ENCODE measurements around the gene CLPSL2.

CLPSL2 gene

GRCh38 chr6:35747877-35748276 lies 28.5 kb upstream of the CLPSL2 start:
- H2BK15ac ChIP-seq (ENCODE audit: low read depth, poor library complexity, severe bottlenecking), result no peak overlapping the region
- H3K4me1 ChIP-seq (ENCODE audit: control insufficient read depth, insufficient read depth, low read depth, low read length), result no peaks in the 10 kb centered on the region
- no peak overlapping the region for H3K23ac ChIP-seq (ENCODE audit: low read length in 2 of 2)
- H3K27me3 ChIP-seq (ENCODE audit: control insufficient read depth in 1 of 2, insufficient read depth in 1 of 2, low read length in 2 of 2), result peaks cover 3 to 37% of the 10 kb centered on the region in 2 experiments
- no CpG with 5 or more reads among the region's 1 CpG for WGBS
- H3K27ac ChIP-seq (ENCODE audit: low read length, poor library complexity, severe bottlenecking), result no peak overlapping the region
- H3K4me2 ChIP-seq (ENCODE audit: low read length, poor library complexity, severe bottlenecking), result no peak overlapping the region
- H2AK5ac ChIP-seq (ENCODE audit: low read length, severe bottlenecking), result no peak overlapping the region
- H2BK5ac ChIP-seq (ENCODE audit: low read depth, low read length, poor library complexity, severe bottlenecking), result no peak overlapping the region
- no peak overlapping the region for H3K18ac ChIP-seq (ENCODE audit: low read depth in 1 of 2, low read length in 2 of 2)
- no peak overlapping the region for H2AFZ ChIP-seq (ENCODE audit: low read depth, low read length)
- peaks cover 8% of the 10 kb centered on the region for H3K9me3 ChIP-seq (ENCODE audit: control insufficient read depth, low read length)
- H3K14ac ChIP-seq (ENCODE audit: low read length in 2 of 2), result no peak overlapping the region
- H4K8ac ChIP-seq (ENCODE audit: low read length), result no peak overlapping the region
- no peak overlapping the region for H3K4me3 ChIP-seq (ENCODE audit: insufficient read depth in 1 of 2, low read depth in 1 of 2, low read length in 2 of 2)
- no peak overlapping the region for H3K9ac ChIP-seq (ENCODE audit: low read length)
- H3K79me1 ChIP-seq (replicated peaks; ENCODE audit: low read length, poor library complexity, severe bottlenecking), result no peaks in the 10 kb centered on the region
- H4K91ac ChIP-seq (ENCODE audit: low read length), result no peak overlapping the region
- DNase-seq, result no peak
- H3K4ac ChIP-seq (ENCODE audit: low read depth in 1 of 2, low read length in 2 of 2), result no peak overlapping the region
- no peaks in the 10 kb centered on the region for H3K36me3 ChIP-seq (ENCODE audit: control insufficient read depth in 1 of 2, insufficient read depth in 2 of 2, low read depth in 1 of 2, low read length in 2 of 2)
- H2BK12ac ChIP-seq (ENCODE audit: low read length in 2 of 2), result no peak overlapping the region
- H2BK120ac ChIP-seq (ENCODE audit: low read depth, low read length), result no peak overlapping the region

- Histone ChIP-seq H3K18ac (ENCODE audit: low read depth in 1 of 2, low read length in 2 of 2) (no peak overlapping the region), H3K23ac (ENCODE audit: low read length in 2 of 2) (no peak overlapping the region), H3K4me1 (ENCODE audit: control insufficient read depth, insufficient read depth, low read depth, low read length) (no peaks in the 10 kb centered on the region), H3K9ac (ENCODE audit: low read length) (no peak overlapping the region), H3K36me3 (ENCODE audit: control insufficient read depth in 1 of 2, insufficient read depth in 2 of 2, low read depth in 1 of 2, low read length in 2 of 2) (no peaks in the 10 kb centered on the region), H2BK12ac (ENCODE audit: low read length in 2 of 2) (no peak overlapping the region), H4K8ac (ENCODE audit: low read length) (no peak overlapping the region), H3K27ac (ENCODE audit: low read length, poor library complexity, severe bottlenecking) (no peak overlapping the region), H2AFZ (ENCODE audit: low read depth, low read length) (no peak overlapping the region), H3K4ac (ENCODE audit: low read depth in 1 of 2, low read length in 2 of 2) (no peak overlapping the region), H3K9me3 (ENCODE audit: control insufficient read depth, low read length) (peaks cover 8% of the 10 kb centered on the region), H2AK5ac (ENCODE audit: low read length, severe bottlenecking) (no peak overlapping the region), H2BK5ac (ENCODE audit: low read depth, low read length, poor library complexity, severe bottlenecking) (no peak overlapping the region), H3K27me3 (ENCODE audit: control insufficient read depth in 1 of 2, insufficient read depth in 1 of 2, low read length in 2 of 2) (peaks cover 14 to 45% of the 10 kb centered on the region in 2 experiments), H3K4me2 (ENCODE audit: low read length, poor library complexity, severe bottlenecking) (no peak overlapping the region), H3K79me1 (replicated peaks; ENCODE audit: low read length, poor library complexity, severe bottlenecking) (no peaks in the 10 kb centered on the region), H2BK15ac (ENCODE audit: low read depth, poor library complexity, severe bottlenecking) (no peak overlapping the region), H2BK120ac (ENCODE audit: low read depth, low read length) (no peak overlapping the region), H3K4me3 (ENCODE audit: insufficient read depth in 1 of 2, low read depth in 1 of 2, low read length in 2 of 2) (no peak overlapping the region), H4K91ac (ENCODE audit: low read length) (no peak overlapping the region), H3K14ac (ENCODE audit: low read length in 2 of 2) (no peak overlapping the region)
- WGBS, result 95% methylated on average over 7 of the region's 7 CpGs
- no peak for DNase-seq
Observed at GRCh38 chr6:35750557-35750956, 25.8 kb upstream of the CLPSL2 start.

GRCh38 chr6:35751594-35751993 lies 24.8 kb upstream of the CLPSL2 start:
- H2BK15ac ChIP-seq (ENCODE audit: low read depth, poor library complexity, severe bottlenecking), result no peak overlapping the region
- no peak overlapping the region for H2BK12ac ChIP-seq (ENCODE audit: low read length in 2 of 2)
- H2AK5ac ChIP-seq (ENCODE audit: low read length, severe bottlenecking), result no peak overlapping the region
- H3K4me2 ChIP-seq (ENCODE audit: low read length, poor library complexity, severe bottlenecking), result no peak overlapping the region
- H4K91ac ChIP-seq (ENCODE audit: low read length), result no peak overlapping the region
- peaks cover 8% of the 10 kb centered on the region for H3K9me3 ChIP-seq (ENCODE audit: control insufficient read depth, low read length)
- H2BK5ac ChIP-seq (ENCODE audit: low read depth, low read length, poor library complexity, severe bottlenecking), result no peak overlapping the region
- no peak overlapping the region for H3K4me3 ChIP-seq (ENCODE audit: insufficient read depth in 1 of 2, low read depth in 1 of 2, low read length in 2 of 2)
- H3K9ac ChIP-seq (ENCODE audit: low read length), result no peak overlapping the region
- 89% methylated on average over 4 of the region's 4 CpGs for WGBS
- peak overlapping the region in 1 of 2 experiments; percentile 55 for H3K14ac ChIP-seq (ENCODE audit: low read length in 2 of 2)
- H3K18ac ChIP-seq (ENCODE audit: low read depth in 1 of 2, low read length in 2 of 2), result no peak overlapping the region
- H2BK120ac ChIP-seq (ENCODE audit: low read depth, low read length), result no peak overlapping the region
- no peaks in the 10 kb centered on the region for H3K4me1 ChIP-seq (ENCODE audit: control insufficient read depth, insufficient read depth, low read depth, low read length)
- no peaks in the 10 kb centered on the region for H3K36me3 ChIP-seq (ENCODE audit: control insufficient read depth in 1 of 2, insufficient read depth in 2 of 2, low read depth in 1 of 2, low read length in 2 of 2)
- H2AFZ ChIP-seq (ENCODE audit: low read depth, low read length), result no peak overlapping the region
- H3K27ac ChIP-seq (ENCODE audit: low read length, poor library complexity, severe bottlenecking), result no peak overlapping the region
- no peak overlapping the region for H4K8ac ChIP-seq (ENCODE audit: low read length)
- no peak for DNase-seq
- no peak overlapping the region for H3K4ac ChIP-seq (ENCODE audit: low read depth in 1 of 2, low read length in 2 of 2)
- H3K79me1 ChIP-seq (replicated peaks; ENCODE audit: low read length, poor library complexity, severe bottlenecking), result no peaks in the 10 kb centered on the region
- peaks cover 14 to 42% of the 10 kb centered on the region in 2 experiments for H3K27me3 ChIP-seq (ENCODE audit: control insufficient read depth in 1 of 2, insufficient read depth in 1 of 2, low read length in 2 of 2)
- H3K23ac ChIP-seq (ENCODE audit: low read length in 2 of 2), result no peak overlapping the region

GRCh38 chr6:35752330-35752729 lies 24.1 kb upstream of the CLPSL2 start:
- Histone ChIP-seq H2BK5ac (ENCODE audit: low read depth, low read length, poor library complexity, severe bottlenecking) (no peak overlapping the region), H3K4me2 (ENCODE audit: low read length, poor library complexity, severe bottlenecking) (no peak overlapping the region), H3K79me1 (replicated peaks; ENCODE audit: low read length, poor library complexity, severe bottlenecking) (no peaks in the 10 kb centered on the region), H2BK12ac (ENCODE audit: low read length in 2 of 2) (no peak overlapping the region), H2BK15ac (ENCODE audit: low read depth, poor library complexity, severe bottlenecking) (no peak overlapping the region), H3K18ac (ENCODE audit: low read depth in 1 of 2, low read length in 2 of 2) (no peak overlapping the region), H4K8ac (ENCODE audit: low read length) (no peak overlapping the region), H3K27me3 (ENCODE audit: control insufficient read depth in 1 of 2, insufficient read depth in 1 of 2, low read length in 2 of 2) (peaks cover 11 to 39% of the 10 kb centered on the region in 2 experiments), H3K9ac (ENCODE audit: low read length) (no peak overlapping the region), H3K36me3 (ENCODE audit: control insufficient read depth in 1 of 2, insufficient read depth in 2 of 2, low read depth in 1 of 2, low read length in 2 of 2) (no peaks in the 10 kb centered on the region), H3K14ac (ENCODE audit: low read length in 2 of 2) (no peak overlapping the region), H2AK5ac (ENCODE audit: low read length, severe bottlenecking) (no peak overlapping the region), H3K4me1 (ENCODE audit: control insufficient read depth, insufficient read depth, low read depth, low read length) (no peaks in the 10 kb centered on the region), H2BK120ac (ENCODE audit: low read depth, low read length) (no peak overlapping the region), H2AFZ (ENCODE audit: low read depth, low read length) (no peak overlapping the region), H3K23ac (ENCODE audit: low read length in 2 of 2) (no peak overlapping the region), H3K9me3 (ENCODE audit: control insufficient read depth, low read length) (peaks cover 7% of the 10 kb centered on the region), H3K4me3 (ENCODE audit: insufficient read depth in 1 of 2, low read depth in 1 of 2, low read length in 2 of 2) (no peak overlapping the region), H4K91ac (ENCODE audit: low read length) (no peak overlapping the region), H3K4ac (ENCODE audit: low read depth in 1 of 2, low read length in 2 of 2) (no peak overlapping the region), H3K27ac (ENCODE audit: low read length, poor library complexity, severe bottlenecking) (no peak overlapping the region)
- WGBS, result 97% methylated on average over 4 of the region's 4 CpGs
- DNase-seq, result no peak

Measured in mesenchymal stem cell (in vitro differentiated cells and primary cell).